Left colon (tissue), 2 donors: ENCODE measurements around the gene ATP11C. TPM values are rescaled to one million over a fixed set of nuclear protein-coding genes. Genes with fewer than 3 reads are reported as not detected.

Source experiments
- ATAC-seq: fragments of 200-7000 bp; cut with Tn5 transposase; one replicate; pipeline ENCODE4 v1.9.1; 2020; ENCODE audit warnings: mild to moderate bottlenecking, moderate library complexity
- DNase-seq, 2 donors: peaks; one replicate each; pipeline ENCODE4 v3.0.0-alpha.2; 2020
- intact Hi-C, 2 donors: fragments of 100-400 bp; cut with DNase I in 1 of 2; cut with micrococcal nuclease in 1 of 2; formaldehyde crosslinking; loops; one replicate each; pipeline versions ENCODE4 v1.11.2 to v1.14.0; 2022; cut with DNase I, micrococcal nuclease
- total RNA-seq, 2 donors: library from RNA; stranded (reverse); fragmentation: NEBNext Ultra II Directional; extraction: Animal tissue kit (Norgen Biotek cat#: 25700); gene quantifications; one replicate each; pipeline ENCODE4 v1.2.1, GENCODE V29; 2021
- donor health status: DM: no; HTN: no; CAD: no.
- donor health status: DM: yes; HTN: yes; CAD: no.

The ATP11C gene
- total RNA-seq, 2 donors from 2014 or later, result 12.8 to 13.3 TPM

GRCh38 chrX:139826065-139827044, 106.5 kb downstream of the ATP11C start:
- ATAC-seq (no peak), DNase-seq (no peak)
- intact Hi-C loops, result no loop called here

DNA sequence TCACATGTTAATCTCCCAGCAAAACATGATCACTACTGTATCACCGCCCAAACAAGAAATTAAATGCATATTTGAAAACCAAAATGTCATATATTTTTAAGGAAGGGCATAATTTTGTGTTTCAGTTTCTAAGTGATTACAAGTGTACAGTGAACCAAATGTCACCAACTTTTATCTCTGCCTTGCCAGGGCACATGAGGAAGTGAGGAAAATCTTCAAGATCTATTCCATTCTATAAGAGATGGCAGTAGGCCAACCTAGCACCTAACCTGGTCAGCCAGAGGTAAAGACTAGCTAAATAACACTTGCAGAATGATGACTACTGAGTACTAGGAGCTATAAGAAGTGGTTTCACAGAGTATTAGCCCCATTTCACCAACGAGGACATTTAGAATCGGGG, 107.2 kb downstream of the ATP11C start:
- ATAC-seq (no peak), DNase-seq (no peak)
- intact Hi-C loops, result no loop called here

DNA sequence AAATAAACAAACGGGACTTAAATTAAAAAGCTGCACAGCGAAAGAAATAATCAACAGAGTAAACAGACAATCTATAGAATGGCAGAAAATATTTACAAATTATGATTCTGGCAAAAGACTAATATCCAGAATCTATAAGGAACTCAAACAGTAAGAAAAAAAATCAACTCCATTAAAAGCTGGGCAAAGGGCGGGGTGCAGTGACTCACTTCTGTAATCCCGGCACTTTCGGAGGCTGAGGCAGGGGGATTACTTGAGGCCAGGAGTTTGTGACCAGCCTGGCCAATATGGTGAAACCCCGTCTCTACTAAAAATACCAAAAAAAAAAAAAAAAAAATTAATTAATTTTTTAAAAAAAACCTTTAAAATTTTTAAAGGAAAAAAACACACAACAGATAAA, 109.0 kb downstream of the ATP11C start:
- DNase-seq (no peak), ATAC-seq (no peak)
- intact Hi-C loops, result no loop called here

GRCh38 chrX:139820358-139820984, 112.4 kb downstream of the ATP11C start:
- ATAC-seq (no peak), DNase-seq (no peak)
- intact Hi-C loops, result no loop called here

DNA sequence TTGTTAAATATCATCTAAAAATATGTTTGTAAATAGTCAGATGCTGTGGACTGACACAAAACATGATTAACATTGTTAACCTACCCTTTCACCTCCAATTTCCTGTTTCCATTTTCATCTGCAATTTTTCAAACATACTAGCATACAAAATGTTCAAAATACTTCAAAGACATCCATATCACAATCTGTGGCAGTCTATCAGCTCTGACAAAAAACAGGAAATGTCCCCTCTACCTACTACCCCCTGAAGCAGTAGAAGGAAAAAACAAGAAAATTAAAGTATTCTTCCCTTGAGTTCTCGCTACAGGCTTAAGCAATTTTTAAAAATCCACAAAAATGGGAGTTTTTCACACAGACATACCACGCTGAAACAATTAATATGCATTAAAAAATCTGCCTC, 116.6 kb downstream of the ATP11C start:
- DNase-seq, result no peak
- ATAC-seq, result no peak
- intact Hi-C loops, result no loop called here

GRCh38 chrX:139815771-139816170, 117.1 kb downstream of the ATP11C start:
- intact Hi-C loops, result no loop called here
- ATAC-seq, result no peak
- DNase-seq, result no peak

- ATAC-seq, result no peak
- DNase-seq, result no peak
- intact Hi-C loops, result no loop called here
Observed at GRCh38 chrX:139811942-139812629, 120.8 kb downstream of the ATP11C start.

GRCh38 chrX:139804482-139804881, 128.4 kb downstream of the ATP11C start:
- intact Hi-C loops, result no loop called here
- ATAC-seq (no peak), DNase-seq (no peak)

DNA sequence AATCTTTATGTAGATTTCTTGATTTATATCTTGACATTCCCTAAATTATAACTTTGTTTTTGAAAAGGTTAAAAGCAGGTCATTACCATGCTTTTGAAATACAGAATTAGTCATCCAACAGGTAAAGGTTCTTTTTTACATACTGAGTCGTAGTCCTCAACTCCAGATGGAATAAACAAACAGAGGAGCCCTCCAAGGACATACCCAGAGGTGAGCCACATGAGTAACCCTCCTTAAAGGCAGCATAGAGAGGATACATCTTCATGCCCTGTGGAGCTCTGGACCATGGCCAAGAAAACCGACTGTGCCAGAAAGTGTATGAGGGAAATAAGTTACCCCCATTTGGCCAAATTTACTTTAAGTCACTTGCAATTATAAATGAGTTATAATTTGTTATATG, 129.6 kb downstream of the ATP11C start:
- no peak for DNase-seq
- intact Hi-C loops, result no loop called here
- no peak for ATAC-seq

- DNase-seq (no peak), ATAC-seq (no peak)
- intact Hi-C loops, result no loop called here
Observed at GRCh38 chrX:139802048-139802447, 130.8 kb downstream of the ATP11C start.

- DNase-seq, result no peak
- ATAC-seq, result no peak
- intact Hi-C loops, result no loop called here
Observed at GRCh38 chrX:139801397-139801813, 131.4 kb downstream of the ATP11C start.

DNA sequence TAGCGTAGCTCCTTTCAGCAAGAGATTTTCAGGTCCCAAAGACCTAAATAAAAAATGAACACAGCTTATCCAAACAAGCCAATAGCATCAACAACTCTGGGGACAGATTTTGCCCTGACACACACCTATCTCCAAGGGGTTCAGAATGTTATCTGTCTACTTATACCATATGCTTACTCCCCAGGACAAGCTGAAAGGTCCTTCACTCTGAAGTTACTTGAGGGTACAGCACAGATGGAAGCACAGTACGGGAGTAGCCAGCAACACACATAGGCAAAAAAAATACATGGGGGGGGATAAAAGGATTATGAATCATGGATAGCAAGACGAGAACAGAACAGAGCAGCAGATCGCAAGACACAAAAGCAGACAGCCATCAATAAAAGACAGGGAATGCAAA, 134.2 kb downstream of the ATP11C start:
- no peak for DNase-seq
- ATAC-seq, result no peak
- intact Hi-C loops, result no loop called here

DNA sequence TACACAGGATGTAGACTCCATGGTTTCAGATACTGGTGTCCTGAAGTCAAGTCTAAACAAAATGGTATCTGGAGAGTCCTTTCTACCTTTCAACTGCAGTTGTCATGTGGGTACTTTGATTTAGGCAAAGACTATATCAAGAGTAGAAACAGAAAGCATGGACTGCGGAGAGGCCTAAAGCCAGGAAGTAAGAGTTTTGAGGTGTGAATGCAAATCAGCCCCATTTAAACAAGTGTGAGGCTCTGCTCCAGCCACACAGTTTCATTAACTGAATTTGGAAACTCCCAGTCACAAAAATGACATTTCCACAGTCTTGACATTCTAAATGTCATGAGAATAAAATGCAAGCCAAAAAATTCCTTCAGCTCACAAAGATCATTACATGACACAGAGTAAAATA, 137.7 kb downstream of the ATP11C start:
- intact Hi-C loops, result no loop called here
- ATAC-seq (no peak), DNase-seq (no peak)

DNA sequence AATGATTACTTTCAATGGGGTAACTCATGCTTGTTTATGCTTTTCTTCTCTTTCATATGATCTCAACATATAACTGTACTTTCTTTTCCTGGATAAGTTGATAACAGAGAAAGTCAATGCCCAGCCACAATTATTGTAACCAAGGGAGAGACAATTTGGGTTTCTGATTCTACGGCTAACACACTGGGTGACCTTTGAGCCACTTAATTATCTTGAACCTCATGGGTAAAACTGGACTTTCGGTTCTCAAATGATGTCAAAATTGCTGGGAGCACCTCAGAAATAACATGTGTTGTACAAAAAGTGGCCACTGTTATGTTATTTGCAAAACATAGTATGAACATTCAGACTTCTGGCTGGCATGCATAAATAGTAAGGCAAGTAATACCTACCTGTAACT, 145.3 kb downstream of the ATP11C start:
- intact Hi-C loops, result no loop called here
- no peak for DNase-seq

DNA sequence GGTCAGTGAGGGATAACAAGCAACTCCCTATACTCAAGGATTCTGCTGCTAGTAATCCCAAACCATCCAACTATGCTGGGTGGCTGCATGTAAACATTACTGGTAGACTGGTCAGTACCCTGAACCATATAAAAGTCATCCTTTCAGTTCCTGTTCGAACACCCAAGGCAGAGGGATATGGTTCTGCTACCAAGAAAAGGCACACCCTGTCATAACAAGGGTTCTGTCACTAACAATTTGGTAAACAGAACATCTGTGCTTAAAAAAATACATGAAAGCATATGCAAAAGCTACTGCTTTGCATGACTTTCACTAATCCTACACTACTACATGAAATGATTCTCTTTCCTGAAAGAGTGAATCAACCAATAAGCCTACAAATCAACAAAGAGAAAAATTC, 148.0 kb downstream of the ATP11C start:
- DNase-seq, result no peak
- ATAC-seq, result no peak

More for the DNA sequence above, 145.3 kb downstream of the ATP11C start:
- no peak for ATAC-seq

DNA sequence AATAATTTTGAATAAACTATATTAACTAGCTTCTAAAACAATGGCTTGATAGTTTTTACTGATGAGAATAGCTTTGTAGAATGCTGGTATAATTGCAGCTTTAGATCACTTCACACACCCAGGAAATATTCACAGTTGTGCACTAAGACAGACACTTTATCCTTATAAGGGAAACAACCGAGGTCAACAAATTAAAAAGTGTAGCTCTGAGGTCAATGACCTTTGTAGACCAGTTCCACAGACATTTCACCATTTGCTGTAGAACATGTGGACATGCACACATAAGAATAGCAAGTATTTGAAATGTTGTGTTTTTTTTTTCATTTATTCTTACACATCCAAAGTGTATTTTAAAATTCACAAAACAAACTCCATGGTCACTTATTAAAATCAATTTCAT, 148.9 kb downstream of the ATP11C start:
- no peak for DNase-seq
- intact Hi-C loops, result no loop called here
- no peak for ATAC-seq

More for the DNA sequence above, 148.0 kb downstream of the ATP11C start:
- intact Hi-C loops, result no loop called here

- intact Hi-C loops, result no loop called here
- ATAC-seq (no peak), DNase-seq (no peak)
Observed at GRCh38 chrX:139783030-139783429, 149.8 kb downstream of the ATP11C start.

- DNase-seq, result no peak
- intact Hi-C loops, result no loop called here
- no peak for ATAC-seq
Observed at GRCh38 chrX:139776599-139776998, 156.3 kb downstream of the ATP11C start.

GRCh38 chrX:139770366-139770765, 162.5 kb downstream of the ATP11C start:
- intact Hi-C loops, result no loop called here
- ATAC-seq (no peak), DNase-seq (no peak)

DNA sequence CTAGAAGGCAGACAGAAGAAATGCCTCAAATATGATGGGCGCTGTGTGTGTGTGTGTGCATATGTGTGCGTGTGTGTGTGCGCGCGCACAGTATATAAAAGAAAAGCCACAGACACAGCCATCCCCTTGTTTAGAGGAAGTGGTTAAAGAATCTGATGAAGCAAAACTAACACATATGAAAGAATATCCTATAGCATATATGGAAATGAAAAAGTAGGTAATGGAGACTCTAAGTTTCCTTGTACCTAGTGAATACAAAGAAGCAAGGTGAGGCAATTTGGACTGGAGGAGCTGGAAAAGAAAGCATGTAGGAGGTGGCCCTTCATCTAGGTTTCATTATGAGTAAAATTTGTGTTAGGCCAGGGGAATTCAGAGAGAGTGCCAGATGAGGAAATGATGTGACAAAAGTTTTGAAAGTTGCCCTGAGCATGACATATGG, 166.3 kb downstream of the ATP11C start:
- ATAC-seq (no peak), DNase-seq (no peak)
- intact Hi-C loops, result no loop called here
